Measurements from ENCODE around the gene NCL. TPM values are rescaled to one million over a fixed set of nuclear protein-coding genes. Genes with fewer than 3 reads are reported as not detected.

NCL gene
- total and polyA plus RNA-seq, 2 of the 13 experiments (the other 11 are each of a cell fraction or from before 2014, with no cell fraction given) = 105 to 779 TPM

- TF ChIP-seq CBX5 (CRISPR knock-in tag; IDR thresholded peaks at IDR 0.05; ENCODE audit: borderline replicate concordance) (no peak), SMAD1 (CRISPR knock-in tag; IDR thresholded peaks at IDR 0.05; ENCODE audit: borderline replicate concordance, low read depth) (0 out of 2 replicates have a peak, but pooled peaks have one; percentile 71), FLYWCH1 (CRISPR knock-in tag; IDR thresholded peaks at IDR 0.05) (no peak), ZIK1 (CRISPR knock-in tag; IDR thresholded peaks at IDR 0.05; ENCODE audit: borderline replicate concordance, low read depth) (no peak), NRL (CRISPR knock-in tag; IDR thresholded peaks at IDR 0.05; ENCODE audit: borderline replicate concordance) (peak; percentile 72; the same call in 1 of the 2 replicates), ZEB1 (IDR thresholded peaks at IDR 0.05; ENCODE audit: insufficient replicate concordance, low read depth) (peak; percentile 33), ATRX (CRISPR knock-in tag; IDR thresholded peaks at IDR 0.05; ENCODE audit: borderline replicate concordance) (no peak), NFKBIZ (CRISPR knock-in tag; IDR thresholded peaks at IDR 0.05) (no peak), TEAD2 (CRISPR knock-in tag; IDR thresholded peaks at IDR 0.05) (no peak), RNF2 (conservative IDR thresholded peaks at IDR 0.05; ENCODE audit: low read depth) (0 out of 2 replicates have a peak, but pooled peaks have one; percentile 32), ZBTB7A (CRISPR knock-in tag; IDR thresholded peaks at IDR 0.05) (peak; percentile 94), ZNF333 (CRISPR knock-in tag; IDR thresholded peaks at IDR 0.05; ENCODE audit: borderline replicate concordance) (peak; percentile 73; the same call in 1 of the 2 replicates), GATA4 (IDR thresholded peaks at IDR 0.05; ENCODE audit: borderline replicate concordance, low read depth) (no peak), MTF2 (CRISPR knock-in tag; IDR thresholded peaks at IDR 0.05; ENCODE audit: borderline replicate concordance) (0 out of 2 replicates have a peak, but pooled peaks have one; percentile 53), KAT2B (IDR thresholded peaks at IDR 0.05; ENCODE audit: borderline replicate concordance, low read depth, low read length) (no peak), ZNF691 (CRISPR knock-in tag; IDR thresholded peaks at IDR 0.05; ENCODE audit: borderline replicate concordance, low read depth) (peak; percentile 56; the same call in 1 of the 2 replicates)
- TF ChIP-seq, protein P1, sequence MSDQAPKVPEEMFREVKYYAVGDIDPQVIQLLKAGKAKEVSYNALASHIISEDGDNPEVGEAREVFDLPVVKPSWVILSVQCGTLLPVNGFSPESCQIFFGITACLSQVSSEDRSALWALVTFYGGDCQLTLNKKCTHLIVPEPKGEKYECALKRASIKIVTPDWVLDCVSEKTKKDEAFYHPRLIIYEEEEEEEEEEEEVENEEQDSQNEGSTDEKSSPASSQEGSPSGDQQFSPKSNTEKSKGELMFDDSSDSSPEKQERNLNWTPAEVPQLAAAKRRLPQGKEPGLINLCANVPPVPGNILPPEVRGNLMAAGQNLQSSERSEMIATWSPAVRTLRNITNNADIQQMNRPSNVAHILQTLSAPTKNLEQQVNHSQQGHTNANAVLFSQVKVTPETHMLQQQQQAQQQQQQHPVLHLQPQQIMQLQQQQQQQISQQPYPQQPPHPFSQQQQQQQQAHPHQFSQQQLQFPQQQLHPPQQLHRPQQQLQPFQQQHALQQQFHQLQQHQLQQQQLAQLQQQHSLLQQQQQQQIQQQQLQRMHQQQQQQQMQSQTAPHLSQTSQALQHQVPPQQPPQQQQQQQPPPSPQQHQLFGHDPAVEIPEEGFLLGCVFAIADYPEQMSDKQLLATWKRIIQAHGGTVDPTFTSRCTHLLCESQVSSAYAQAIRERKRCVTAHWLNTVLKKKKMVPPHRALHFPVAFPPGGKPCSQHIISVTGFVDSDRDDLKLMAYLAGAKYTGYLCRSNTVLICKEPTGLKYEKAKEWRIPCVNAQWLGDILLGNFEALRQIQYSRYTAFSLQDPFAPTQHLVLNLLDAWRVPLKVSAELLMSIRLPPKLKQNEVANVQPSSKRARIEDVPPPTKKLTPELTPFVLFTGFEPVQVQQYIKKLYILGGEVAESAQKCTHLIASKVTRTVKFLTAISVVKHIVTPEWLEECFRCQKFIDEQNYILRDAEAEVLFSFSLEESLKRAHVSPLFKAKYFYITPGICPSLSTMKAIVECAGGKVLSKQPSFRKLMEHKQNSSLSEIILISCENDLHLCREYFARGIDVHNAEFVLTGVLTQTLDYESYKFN (CRISPR knock-in tag; conservative IDR thresholded peaks at IDR 0.05) = peak; percentile 48; the same call in 1 of the 2 replicates
- TF ChIP-seq, protein P2, sequence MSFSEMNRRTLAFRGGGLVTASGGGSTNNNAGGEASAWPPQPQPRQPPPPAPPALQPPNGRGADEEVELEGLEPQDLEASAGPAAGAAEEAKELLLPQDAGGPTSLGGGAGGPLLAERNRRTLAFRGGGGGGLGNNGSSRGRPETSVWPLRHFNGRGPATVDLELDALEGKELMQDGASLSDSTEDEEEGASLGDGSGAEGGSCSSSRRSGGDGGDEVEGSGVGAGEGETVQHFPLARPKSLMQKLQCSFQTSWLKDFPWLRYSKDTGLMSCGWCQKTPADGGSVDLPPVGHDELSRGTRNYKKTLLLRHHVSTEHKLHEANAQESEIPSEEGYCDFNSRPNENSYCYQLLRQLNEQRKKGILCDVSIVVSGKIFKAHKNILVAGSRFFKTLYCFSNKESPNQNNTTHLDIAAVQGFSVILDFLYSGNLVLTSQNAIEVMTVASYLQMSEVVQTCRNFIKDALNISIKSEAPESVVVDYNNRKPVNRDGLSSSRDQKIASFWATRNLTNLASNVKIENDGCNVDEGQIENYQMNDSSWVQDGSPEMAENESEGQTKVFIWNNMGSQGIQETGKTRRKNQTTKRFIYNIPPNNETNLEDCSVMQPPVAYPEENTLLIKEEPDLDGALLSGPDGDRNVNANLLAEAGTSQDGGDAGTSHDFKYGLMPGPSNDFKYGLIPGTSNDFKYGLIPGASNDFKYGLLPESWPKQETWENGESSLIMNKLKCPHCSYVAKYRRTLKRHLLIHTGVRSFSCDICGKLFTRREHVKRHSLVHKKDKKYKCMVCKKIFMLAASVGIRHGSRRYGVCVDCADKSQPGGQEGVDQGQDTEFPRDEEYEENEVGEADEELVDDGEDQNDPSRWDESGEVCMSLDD (CRISPR knock-in tag; IDR thresholded peaks at IDR 0.05; ENCODE audit: borderline replicate concordance) = peak; percentile 65; the same call in 1 of the 2 replicates
Observed at GRCh38 chr2:231418820-231419640, 45.3 kb downstream of the NCL start (continued).

All from HepG2 (cell line).